T-helper 9 cell (primary cell): ENCODE data around the gene NOLC1.
"Not testable (repeated sequence)": the region's sequence is repeated elsewhere in the genome, so short reads cannot be mapped to it uniquely, and the experiment has no call there.

Experiments used
- DNase-seq: peaks from one replicate; pipeline ENCODE4 v3.0.0-alpha.2; 2020

Gene NOLC1

GRCh38 chr10:102157224-102157623 is 5.0 kb downstream of the NOLC1 start:
- no peak for DNase-seq

- DNase-seq, result no peak
Measured at GRCh38 chr10:102159051-102159597, 6.9 kb downstream of the NOLC1 start.

- DNase-seq, result no peak
Measured at GRCh38 chr10:102159831-102160230, 7.6 kb downstream of the NOLC1 start.

GRCh38 chr10:102163342-102163989 is 11.3 kb downstream of the NOLC1 start:
- DNase-seq, result no peak

GRCh38 chr10:102167861-102168260 is 15.7 kb downstream of the NOLC1 start:
- DNase-seq, result no peak

GRCh38 chr10:102170602-102171001 is 18.4 kb downstream of the NOLC1 start:
- DNase-seq, result no peak

GRCh38 chr10:102172288-102172687 is 20.1 kb downstream of the NOLC1 start:
- no peak for DNase-seq

- no peak for DNase-seq
Measured at GRCh38 chr10:102175415-102175814, 23.2 kb downstream of the NOLC1 start.

- DNase-seq, result no peak
Measured at GRCh38 chr10:102184606-102185005, 32.4 kb downstream of the NOLC1 start.

- no peak for DNase-seq
Measured at GRCh38 chr10:102185272-102185671, 33.1 kb downstream of the NOLC1 start.

- no peak for DNase-seq
Measured at GRCh38 chr10:102185811-102186527, 33.8 kb downstream of the NOLC1 start.

- DNase-seq, result no peak
Measured at GRCh38 chr10:102188298-102188940, 36.2 kb downstream of the NOLC1 start.

GRCh38 chr10:102188941-102189898 is 37.0 kb downstream of the NOLC1 start:
- DNase-seq, result not testable (repeated sequence)

GRCh38 chr10:102191956-102192355 is 39.8 kb downstream of the NOLC1 start:
- DNase-seq, result no peak

- DNase-seq, result no peak
Measured at GRCh38 chr10:102195296-102195870, 43.2 kb downstream of the NOLC1 start.

- no peak for DNase-seq
Measured at GRCh38 chr10:102196893-102197292, 44.7 kb downstream of the NOLC1 start.

GRCh38 chr10:102198027-102198426 is 45.8 kb downstream of the NOLC1 start:
- DNase-seq, result no peak

- DNase-seq, result no peak
Measured at GRCh38 chr10:102200751-102201640, 48.8 kb downstream of the NOLC1 start.

GRCh38 chr10:102202386-102202785 is 50.2 kb downstream of the NOLC1 start:
- no peak for DNase-seq

GRCh38 chr10:102208311-102209035 is 56.3 kb downstream of the NOLC1 start:
- DNase-seq, result no peak
